Vagina (tissue), 2 donors: ENCODE results near the gene DKKL1. TPM values are rescaled to one million over a fixed set of nuclear protein-coding genes. Genes with fewer than 3 reads are reported as not detected.

ENCODE experiments used
- DNase-seq, 2 donors: peaks; one replicate each; pipeline ENCODE4 v3.0.0-alpha.2; 2017; ENCODE audit errors: extremely low spot score in 2 of 2
- H3K27ac ChIP-seq: fragments of 200-600 bp; sonication (generic); one replicate; pipeline ENCODE4 v1.5.1; 2019
- H3K27me3 ChIP-seq: fragments of 200-600 bp; sonication (generic); one replicate; pipeline ENCODE4 v1.5.1; 2019
- H3K36me3 ChIP-seq, 2 donors: fragments of 200-600 bp; sonication (generic); one replicate each; pipeline ENCODE4 v1.5.1; 2017 to 2019
- H3K4me1 ChIP-seq: fragments of 200-600 bp; sonication (generic); one replicate; pipeline ENCODE4 v1.5.1; 2019
- H3K4me3 ChIP-seq, 2 donors: fragments of 200-600 bp; sonication (generic); 1 replicate in 1 of 2; 2 replicates in 1 of 2; pipeline ENCODE4 v1.5.1; 2016 to 2019
- H3K9me3 ChIP-seq: fragments of 200-600 bp; sonication (generic); one replicate; pipeline ENCODE4 v1.5.1; 2019
- CTCF ChIP-seq, 3 experiments: fragments of 450-650 bp in 2 of 3; fragments of 200-600 bp in 1 of 3; sonication (generic) in 1 of 3; IDR thresholded peaks; one replicate each; pipeline ENCODE4 v1.5.1; 2017 to 2019; ENCODE audit warnings: antibody characterized with exemption in 3 of 3, mild to moderate bottlenecking in 2 of 3, moderate library complexity in 2 of 3
- POLR2A ChIP-seq, 2 donors: fragments of 450-650 bp; IDR thresholded peaks; one replicate each; pipeline ENCODE4 v1.6.1; 2017; ENCODE audit warnings: antibody characterized with exemption in 2 of 2, mild to moderate bottlenecking in 2 of 2, moderate library complexity in 2 of 2
- POLR2AphosphoS5 ChIP-seq, 2 donors: sonication (generic); formaldehyde crosslinking; IDR thresholded peaks; one replicate each; pipeline ENCODE4 v1.9.0; 2017; ENCODE audit warnings: antibody characterized with exemption in 2 of 2, mild to moderate bottlenecking in 2 of 2, low read depth in 1 of 2; ENCODE audit not compliant: insufficient read depth in 1 of 2
- intact Hi-C: fragments of 100-400 bp; cut with DNase I; formaldehyde crosslinking; loops from one replicate; pipeline ENCODE4 v1.15.1; 2023
- total RNA-seq: library from RNA; depleted of rRNA; stranded (reverse); fragments of >200 nt; gene quantifications from one replicate; pipeline ENCODE4 v1.2.3, GENCODE V29; 2016

DKKL1 gene
- total RNA-seq, 1 donor from 2014 or later: not detected

GRCh38 chr19:49398001-49398615 is 34.4 kb downstream of the DKKL1 start:
- no peak for TF ChIP-seq POLR2AphosphoS5 (IDR thresholded peaks at IDR 0.05; ENCODE audit: insufficient read depth in 1 of 2, low read depth in 1 of 2)
- no peak for TF ChIP-seq CTCF (IDR thresholded peaks at IDR 0.05)
- no peak for TF ChIP-seq POLR2A (IDR thresholded peaks at IDR 0.05)
- no peak overlapping the region for H3K4me3 ChIP-seq
- H3K27me3 ChIP-seq: no peaks in the 10 kb centered on the region
- no peak overlapping the region for H3K27ac ChIP-seq
- intact Hi-C loops: no loop called here
- no peaks in the 10 kb centered on the region for H3K9me3 ChIP-seq
- DNase-seq: no peak
- H3K4me1 ChIP-seq: no peaks in the 10 kb centered on the region
- H3K36me3 ChIP-seq: no peaks in the 10 kb centered on the region

DNA sequence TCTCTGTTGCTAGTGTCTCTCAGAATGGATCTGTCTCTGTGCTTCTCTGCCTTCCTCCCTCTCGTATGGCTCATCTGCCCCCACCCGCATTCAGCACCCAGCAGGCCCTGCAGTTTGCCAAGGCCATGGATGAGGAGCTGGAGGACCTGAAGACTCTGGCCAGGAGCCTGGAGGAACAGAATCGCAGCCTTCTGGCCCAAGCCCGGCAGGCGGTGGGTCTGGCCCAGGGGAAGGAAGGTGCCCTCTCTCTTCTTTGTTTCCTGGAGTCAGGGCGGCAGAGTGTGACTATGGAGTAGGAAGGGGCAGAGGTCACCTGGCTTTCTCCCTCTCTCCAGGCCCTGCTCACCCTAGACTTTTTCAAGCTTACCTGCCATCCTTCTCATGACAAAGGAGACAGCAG is 35.3 kb downstream of the DKKL1 start:
- TF ChIP-seq POLR2A (IDR thresholded peaks at IDR 0.05): no peak
- TF ChIP-seq POLR2AphosphoS5 (IDR thresholded peaks at IDR 0.05; ENCODE audit: insufficient read depth in 1 of 2, low read depth in 1 of 2): no peak
- no peak for TF ChIP-seq CTCF (IDR thresholded peaks at IDR 0.05)
- Histone ChIP-seq H3K27ac (no peak overlapping the region), H3K9me3 (no peaks in the 10 kb centered on the region), H3K36me3 (no peaks in the 10 kb centered on the region), H3K27me3 (no peaks in the 10 kb centered on the region), H3K4me3 (no peak overlapping the region), H3K4me1 (no peaks in the 10 kb centered on the region)
- intact Hi-C loops: no loop called here
- no peak for DNase-seq

DNA sequence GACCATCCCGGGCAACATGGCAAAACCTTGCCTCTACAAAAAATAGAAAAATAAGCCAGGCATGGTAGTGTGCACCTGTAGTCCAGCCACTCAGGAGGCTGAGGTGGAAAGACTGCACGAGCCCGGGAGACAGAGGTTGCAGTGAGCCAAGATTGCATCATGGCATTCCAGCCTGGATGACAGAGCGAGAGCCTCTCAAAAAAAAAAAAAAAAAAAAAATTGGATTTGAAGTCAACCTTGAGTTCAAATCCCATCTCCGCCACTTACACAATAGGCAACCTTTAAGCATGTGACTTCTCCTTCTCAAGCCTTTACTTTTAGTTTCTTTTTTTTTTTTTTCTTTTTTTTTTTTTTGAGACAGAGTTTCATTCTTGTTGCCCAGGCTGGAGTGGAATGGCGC is 36.4 kb downstream of the DKKL1 start:
- Histone ChIP-seq H3K4me3 (no peak overlapping the region), H3K27ac (no peak overlapping the region), H3K36me3 (no peaks in the 10 kb centered on the region), H3K9me3 (no peaks in the 10 kb centered on the region), H3K27me3 (no peaks in the 10 kb centered on the region), H3K4me1 (no peaks in the 10 kb centered on the region)
- intact Hi-C loops: no loop called here
- no peak for DNase-seq
- TF ChIP-seq POLR2A (IDR thresholded peaks at IDR 0.05) (no peak), CTCF (IDR thresholded peaks at IDR 0.05) (no peak), POLR2AphosphoS5 (IDR thresholded peaks at IDR 0.05; ENCODE audit: insufficient read depth in 1 of 2, low read depth in 1 of 2) (no peak)

- Histone ChIP-seq H3K4me3 (no peak overlapping the region), H3K4me1 (no peaks in the 10 kb centered on the region), H3K9me3 (no peaks in the 10 kb centered on the region), H3K27me3 (no peaks in the 10 kb centered on the region), H3K36me3 (no peaks in the 10 kb centered on the region), H3K27ac (no peak overlapping the region)
- no peak for DNase-seq
- TF ChIP-seq CTCF (IDR thresholded peaks at IDR 0.05) (no peak), POLR2AphosphoS5 (IDR thresholded peaks at IDR 0.05; ENCODE audit: insufficient read depth in 1 of 2, low read depth in 1 of 2) (no peak), POLR2A (IDR thresholded peaks at IDR 0.05) (no peak)
- intact Hi-C loops: no loop called here
Observed at GRCh38 chr19:49403404-49404187, 39.9 kb downstream of the DKKL1 start.

DNA sequence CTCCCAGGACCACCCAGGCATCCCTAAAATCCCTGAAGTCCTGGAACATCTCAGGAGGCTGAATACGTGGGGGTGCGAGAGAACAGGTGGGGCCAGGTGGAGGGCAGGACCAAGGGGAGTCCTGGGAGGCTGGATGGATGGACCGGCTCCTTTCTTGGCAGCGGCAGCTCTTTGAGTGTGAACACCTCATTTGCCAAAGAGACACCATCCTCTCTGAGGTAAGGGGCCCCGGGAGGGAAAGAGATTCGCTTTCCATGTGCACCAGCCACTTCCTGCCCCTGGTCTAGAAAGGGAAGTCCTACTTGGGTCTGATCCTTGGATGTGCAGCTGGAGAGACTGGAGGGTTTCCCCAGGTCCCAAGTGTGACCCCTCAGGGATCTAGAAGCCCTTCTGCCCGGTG is 43.4 kb downstream of the DKKL1 start:
- H3K36me3 ChIP-seq: no peaks in the 10 kb centered on the region
- DNase-seq: no peak
- H3K4me3 ChIP-seq: no peak overlapping the region
- H3K9me3 ChIP-seq: no peaks in the 10 kb centered on the region
- TF ChIP-seq POLR2A (IDR thresholded peaks at IDR 0.05) (no peak), POLR2AphosphoS5 (IDR thresholded peaks at IDR 0.05; ENCODE audit: insufficient read depth in 1 of 2, low read depth in 1 of 2) (no peak), CTCF (IDR thresholded peaks at IDR 0.05) (no peak)
- H3K27me3 ChIP-seq: no peaks in the 10 kb centered on the region
- intact Hi-C loops: no loop called here
- no peaks in the 10 kb centered on the region for H3K4me1 ChIP-seq
- no peak overlapping the region for H3K27ac ChIP-seq
